GM13976 (cell line): ENCODE measurements around the gene SHOC2.
A peak's percentile ranks its signal among the peaks of the same experiment; 100 is the strongest.

Source experiments
- DNase-seq: peaks from one replicate; pipeline ENCODE4 v3.0.0; 2012; ENCODE audit warnings: low spot score
- CTCF ChIP-seq: IDR thresholded peaks from 2 replicates; pipeline ENCODE4 v1.5.1; 2012; ENCODE audit warnings: borderline replicate concordance, mild to moderate bottlenecking; ENCODE audit not compliant: insufficient read depth; ENCODE audit errors: extremely low read depth, missing control alignments, control extremely low read depth
- in situ Hi-C: fragments of 300-500 bp; cut with MboI; formaldehyde crosslinking; loops from one replicate; pipeline ENCODE4 v1.12.0; 2022; ENCODE audit warnings: low sequenced_read_pairs, mixed read lengths, inconsistent platforms; ENCODE audit not compliant: unreplicated experiment

Gene SHOC2

GRCh38 chr10:110919349-110919931 is at the start of gene SHOC2:
Gene SHOC2 (plus strand): TSS chr10:110919604. CDS start chr10:110964359, 44,755 bp downstream.
- in situ Hi-C loops, result no loop called here
- no peak for DNase-seq
- no peak for TF ChIP-seq CTCF

GRCh38 chr10:110870823-110871297 is 48.5 kb upstream of the SHOC2 start:
- no peak for TF ChIP-seq CTCF
- DNase-seq, result no peak
- in situ Hi-C loops, result no loop called here

GRCh38 chr10:110871298-110872084 is 47.9 kb upstream of the SHOC2 start, which contains the start of gene PDCD4:
Gene PDCD4 (plus strand): TSS chr10:110871928. CDS start chr10:110876028, 4,100 bp downstream.
- in situ Hi-C loops, result no loop called here
- DNase-seq, result peak; percentile 90
- no peak for TF ChIP-seq CTCF

- in situ Hi-C loops, result no loop called here
- DNase-seq, result peak; percentile 59
- TF ChIP-seq CTCF, result peak; percentile 12
These were observed 47.0 kb upstream of the SHOC2 start for GRCh38 chr10:110872145-110872983.

GRCh38 chr10:110872984-110873923 is 46.1 kb upstream of the SHOC2 start:
- DNase-seq, result no peak
- in situ Hi-C loops, result no loop called here

More at GRCh38 chr10:110872984-110873923, 46.1 kb upstream of the SHOC2 start:
- no peak for TF ChIP-seq CTCF
